HG03439 (cell line): ENCODE data around the gene SLAMF6.
A peak's percentile ranks its signal among the peaks of the same experiment; 100 is the strongest.
"Not testable (repeated sequence)": the region's sequence is repeated elsewhere in the genome, so short reads cannot be mapped to it uniquely, and the experiment has no call there.

Experiments
- ATAC-seq: cut with Tn5 transposase; IDR thresholded peaks from one replicate; pipeline ENCODE4 v1.9.1; 2021; ENCODE audit warnings: mild to moderate bottlenecking, moderate library complexity; ENCODE audit not compliant: unreplicated experiment

Gene SLAMF6

DNA sequence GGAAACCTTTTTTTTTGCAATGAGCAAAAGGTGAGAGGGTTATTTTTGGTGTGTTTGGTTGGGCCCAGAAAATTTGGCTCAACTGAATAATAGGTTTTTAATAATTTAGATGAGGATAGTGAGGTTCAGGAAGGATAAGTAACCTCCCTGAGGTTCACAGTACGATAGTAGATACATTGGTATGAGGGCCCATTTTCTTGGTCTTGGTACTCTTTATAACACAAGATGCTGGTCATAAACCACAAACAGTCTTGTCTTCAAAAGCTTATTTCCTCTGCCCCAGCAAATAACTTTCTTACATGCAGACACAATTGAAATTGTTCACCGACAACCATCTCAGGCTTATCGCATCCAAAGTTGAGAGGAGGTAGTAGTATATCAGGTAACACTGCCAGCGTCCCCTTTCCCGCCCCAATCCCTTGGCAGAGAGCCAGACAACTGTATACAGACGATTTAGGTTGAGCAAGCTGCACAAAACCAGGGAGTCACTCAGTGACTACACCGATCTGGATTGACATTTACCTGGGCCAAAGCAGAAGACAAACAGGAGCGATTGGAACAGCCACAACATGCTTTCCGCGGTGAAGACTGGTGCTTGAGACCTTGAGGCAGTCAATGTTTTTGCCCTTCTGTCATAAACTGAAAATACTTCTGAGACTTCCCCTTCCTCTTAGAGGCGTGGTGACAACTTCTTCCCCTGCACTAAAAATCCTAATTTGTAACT is at the start of gene SLAMF6:
SLAMF6 (minus strand) TSS at position 634 of the 724 bp plus-strand sequence; CDS start at position 571, 63 bp downstream.
- peak; percentile 44 for ATAC-seq

DNA sequence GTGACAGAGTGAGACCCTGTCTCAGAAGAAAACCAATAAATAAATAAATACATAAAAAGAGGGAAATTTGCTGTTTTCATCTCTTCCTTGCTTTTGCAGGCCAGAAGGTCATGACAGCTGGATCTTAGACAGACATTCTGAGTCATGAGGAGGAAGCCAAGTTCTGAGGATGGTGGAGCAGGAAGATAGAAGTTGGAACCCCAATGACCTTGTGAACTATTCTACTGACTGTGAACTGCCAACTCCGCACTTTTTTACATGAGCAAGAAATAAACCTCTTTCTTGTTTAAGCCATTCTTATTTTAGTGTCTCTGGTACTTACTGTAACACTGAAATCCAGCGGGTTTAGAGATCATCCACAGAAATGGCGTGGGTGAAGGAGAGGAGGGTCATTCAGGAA is 47.8 kb upstream of the SLAMF6 start:
- no peak for ATAC-seq

DNA sequence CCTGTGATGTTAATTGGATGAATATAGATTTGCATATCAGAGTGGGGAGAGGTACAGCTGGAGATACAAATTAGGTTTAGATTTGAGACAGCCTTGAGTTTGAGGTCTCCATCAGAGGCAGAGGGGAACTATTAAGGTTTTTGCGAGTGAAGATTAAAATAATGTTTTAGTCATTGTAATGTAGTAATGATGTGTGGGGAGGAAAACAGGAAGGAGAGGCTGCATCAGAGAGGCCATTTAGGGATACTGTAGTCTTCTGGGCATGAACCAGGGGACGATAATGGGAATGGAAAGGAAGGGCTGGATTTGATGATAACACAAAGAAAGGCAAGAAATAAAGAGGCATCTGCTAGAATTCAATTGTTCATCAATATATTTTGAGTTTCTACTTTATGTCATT is 46.8 kb upstream of the SLAMF6 start:
- ATAC-seq, result no peak

DNA sequence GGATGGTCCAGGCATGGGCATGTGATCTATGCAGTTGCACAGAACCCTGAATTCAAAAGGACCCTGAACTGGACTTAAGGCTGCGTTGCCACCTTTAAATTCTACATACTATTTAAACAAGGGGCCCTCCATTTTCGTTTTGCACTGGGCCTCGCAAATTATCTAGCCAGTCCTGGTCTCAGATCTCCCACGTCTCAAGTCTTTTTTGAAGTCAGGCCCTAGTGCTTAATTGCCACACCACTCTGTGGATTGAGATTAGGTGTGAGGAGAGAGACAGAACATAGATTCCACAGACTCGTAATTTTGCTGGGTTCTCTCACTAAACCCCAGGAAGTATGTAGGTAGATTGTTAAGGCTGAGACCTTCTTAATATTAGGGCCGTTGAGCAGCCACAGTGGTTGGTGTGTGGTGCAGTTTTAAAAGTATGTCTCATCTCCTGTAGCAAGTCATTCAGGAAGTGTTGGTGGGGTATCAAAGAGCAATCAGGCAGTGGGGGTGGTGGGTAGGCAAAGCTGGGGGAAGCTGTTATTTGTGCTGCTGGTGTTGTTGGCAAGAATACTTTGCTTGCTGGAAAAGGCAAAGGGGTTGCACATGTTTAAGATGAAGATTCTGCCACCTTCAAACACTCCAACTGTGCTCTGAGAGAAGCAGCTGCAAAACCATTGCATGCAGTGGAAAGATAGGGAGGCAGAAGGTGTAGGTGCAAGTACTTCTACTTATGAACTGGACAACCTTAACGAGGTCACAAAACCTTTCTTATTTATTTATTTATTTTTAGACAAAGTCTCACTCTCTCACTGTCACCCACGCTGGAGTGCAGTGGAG is 45.0 kb upstream of the SLAMF6 start:
- ATAC-seq, result no peak

DNA sequence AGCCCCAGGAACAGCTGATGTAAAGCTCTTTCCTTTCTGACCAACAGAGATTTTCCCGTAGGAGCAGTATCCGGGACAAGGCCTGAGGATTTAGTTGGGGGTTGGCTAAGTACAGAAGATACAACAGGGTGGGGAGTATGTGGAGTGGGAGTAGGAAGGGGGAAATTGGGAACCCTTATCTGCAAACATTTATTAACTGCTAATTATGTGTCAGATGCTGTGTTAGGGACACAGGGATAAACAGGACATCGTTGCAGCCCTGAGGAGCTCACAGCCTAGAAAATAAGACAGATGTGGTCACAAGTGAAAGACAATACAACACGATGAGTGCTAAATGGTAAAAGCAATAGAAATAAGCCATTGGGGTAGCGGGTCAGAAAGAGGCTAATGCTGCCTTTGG is 44.3 kb upstream of the SLAMF6 start:
- no peak for ATAC-seq

DNA sequence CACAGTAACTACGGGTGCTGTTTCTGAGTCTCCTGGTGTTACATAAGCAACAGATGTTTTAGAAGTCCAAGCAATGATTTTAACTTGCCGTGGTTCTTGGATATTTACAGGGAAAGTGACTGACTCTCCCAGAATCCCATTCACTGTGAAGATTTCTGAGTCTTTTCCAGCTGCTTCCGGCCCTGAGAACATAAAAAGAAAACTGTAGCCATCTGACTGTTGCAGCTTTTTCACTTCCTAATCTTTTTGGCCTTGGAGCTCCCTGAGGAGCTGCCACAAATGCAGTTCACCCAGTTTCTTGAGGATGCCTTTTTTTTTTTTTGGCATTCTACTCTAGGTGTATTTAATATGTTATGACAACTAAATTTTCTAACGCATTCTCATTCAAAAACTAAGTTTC is 42.5 kb upstream of the SLAMF6 start:
- ATAC-seq, result no peak

DNA sequence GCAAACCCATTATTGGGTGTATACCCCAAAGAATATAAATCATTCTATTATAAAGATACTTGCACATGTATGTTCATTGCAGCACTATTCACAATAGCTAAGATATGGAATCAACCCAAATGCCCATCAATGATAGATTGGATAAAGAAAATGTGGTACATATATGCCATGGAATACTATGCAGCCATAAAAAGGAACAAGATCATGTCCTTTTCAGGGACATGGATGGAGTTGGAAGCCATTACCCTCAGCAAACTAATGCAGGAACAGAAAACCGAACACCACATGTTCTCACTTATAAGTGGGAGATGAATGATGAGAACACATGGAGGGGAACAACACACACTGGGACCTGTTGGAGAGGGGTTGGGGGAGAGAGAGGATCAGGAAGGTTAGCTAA is 40.2 kb upstream of the SLAMF6 start:
- ATAC-seq, result not testable (repeated sequence)

DNA sequence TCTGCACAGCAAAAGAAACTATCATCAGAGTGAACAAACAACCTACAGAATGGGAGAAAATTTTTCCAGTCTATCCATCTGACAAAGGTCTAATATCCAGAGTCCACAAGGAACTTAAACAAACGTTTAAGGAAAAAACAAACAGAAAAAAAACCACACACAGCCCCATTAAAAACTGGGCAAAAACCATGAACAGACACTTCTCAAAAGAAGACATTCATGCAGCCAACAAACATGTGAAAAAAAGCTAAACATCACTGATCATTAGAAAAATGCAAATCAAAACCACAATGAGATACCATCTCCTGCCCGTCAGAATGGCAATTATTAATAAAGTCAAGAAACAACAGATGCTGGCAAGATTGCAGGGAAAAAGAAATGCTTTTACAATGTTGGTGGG is 39.7 kb upstream of the SLAMF6 start:
- ATAC-seq, result not testable (repeated sequence)

DNA sequence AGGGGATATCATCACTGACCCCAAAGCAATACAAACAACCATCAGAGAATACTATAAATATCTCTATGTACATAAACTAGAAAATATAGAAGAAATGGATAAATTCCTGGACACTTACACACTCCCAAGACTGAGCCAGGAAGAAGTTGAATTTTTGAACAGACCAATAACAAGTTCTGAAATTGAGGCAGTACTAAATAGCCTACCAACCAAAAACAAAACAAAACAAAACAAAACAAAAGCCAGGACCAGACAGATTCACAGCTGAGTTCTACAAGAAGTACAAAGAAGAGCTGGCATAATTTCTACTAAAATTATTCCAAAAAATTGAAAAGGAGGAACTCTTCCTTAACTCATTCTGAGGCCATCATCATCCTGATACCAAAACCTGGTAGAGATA is 37.8 kb upstream of the SLAMF6 start:
- no peak for ATAC-seq

DNA sequence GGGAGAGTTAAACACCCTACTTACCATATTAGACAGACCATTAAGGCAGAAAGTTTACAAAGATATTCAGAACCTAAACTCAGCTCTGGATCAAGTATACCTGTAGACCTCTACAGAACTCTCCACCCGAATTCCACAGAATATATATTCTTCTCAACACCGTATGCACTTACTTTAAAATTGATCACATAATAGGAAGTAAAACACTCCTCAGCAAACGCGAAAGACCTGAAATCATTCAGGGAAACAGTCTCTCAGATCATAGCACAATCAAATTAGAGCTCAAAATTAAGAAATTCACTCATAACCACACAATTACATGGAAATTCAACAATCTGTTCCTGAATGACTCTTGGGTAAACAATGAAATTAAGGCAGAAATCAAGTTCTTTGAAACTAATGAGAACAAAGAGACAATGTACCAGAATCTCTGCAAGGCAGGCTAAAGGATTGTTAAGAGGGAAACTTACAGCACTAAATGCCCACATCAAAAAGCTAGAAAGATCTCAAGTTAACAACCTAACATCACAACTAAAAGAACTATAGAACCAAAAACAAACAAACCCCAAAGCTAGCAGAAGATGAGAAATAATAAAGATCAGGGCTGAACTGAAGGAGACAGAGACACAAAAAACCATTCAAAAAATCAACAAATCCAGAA is 37.1 kb upstream of the SLAMF6 start:
- ATAC-seq, result no peak

DNA sequence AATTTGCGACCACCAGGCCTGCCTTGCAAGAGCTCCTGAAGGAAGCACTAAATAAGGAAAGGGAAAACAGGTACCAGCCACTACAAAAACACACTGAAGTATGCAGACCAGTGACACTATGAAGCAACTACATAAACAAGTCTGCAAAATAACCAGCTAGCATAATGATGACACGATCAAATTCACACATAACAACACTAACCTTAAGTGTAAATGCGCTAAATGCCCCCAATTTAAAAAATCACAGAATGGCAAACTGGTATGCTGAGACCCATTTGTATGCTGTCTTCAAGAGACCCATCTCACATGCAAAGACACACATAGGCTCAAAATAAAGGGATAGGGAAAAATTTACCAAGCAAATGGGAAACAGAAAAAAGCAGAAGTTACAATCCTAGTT is 36.4 kb upstream of the SLAMF6 start:
- ATAC-seq, result not testable (repeated sequence)

DNA sequence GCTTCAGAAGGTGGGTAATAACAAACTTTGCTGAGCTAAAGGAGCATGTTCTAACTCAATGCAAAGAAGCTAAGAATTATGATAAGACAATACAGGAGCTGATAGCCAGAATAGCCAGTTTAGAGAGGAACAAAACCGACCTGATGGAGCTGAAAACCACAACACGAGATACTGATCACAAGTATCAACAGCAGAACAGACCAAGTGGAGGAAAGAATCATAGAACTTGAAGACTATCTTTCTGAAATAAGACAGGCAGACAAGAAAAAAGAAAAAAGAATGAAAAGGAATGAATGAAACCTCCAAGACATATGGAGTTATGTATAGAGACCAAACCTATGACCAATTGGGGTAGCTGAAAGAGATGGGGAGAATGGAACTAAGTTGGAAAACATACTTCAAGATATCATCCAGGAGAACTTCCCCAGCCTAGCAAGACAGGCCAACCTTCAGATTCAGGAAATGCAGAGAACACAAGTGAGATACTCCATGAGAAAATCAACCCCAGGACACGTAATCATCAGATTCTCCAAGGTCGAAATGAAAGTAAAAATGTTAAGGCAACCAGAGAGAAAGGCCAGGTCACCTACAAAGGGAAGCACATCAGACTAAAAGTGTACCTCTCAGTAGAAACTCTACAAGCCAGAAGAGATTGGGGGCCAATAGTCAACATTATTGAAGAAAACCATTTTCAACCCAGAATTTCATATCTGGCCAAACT is 35.8 kb upstream of the SLAMF6 start:
- no peak for ATAC-seq

DNA sequence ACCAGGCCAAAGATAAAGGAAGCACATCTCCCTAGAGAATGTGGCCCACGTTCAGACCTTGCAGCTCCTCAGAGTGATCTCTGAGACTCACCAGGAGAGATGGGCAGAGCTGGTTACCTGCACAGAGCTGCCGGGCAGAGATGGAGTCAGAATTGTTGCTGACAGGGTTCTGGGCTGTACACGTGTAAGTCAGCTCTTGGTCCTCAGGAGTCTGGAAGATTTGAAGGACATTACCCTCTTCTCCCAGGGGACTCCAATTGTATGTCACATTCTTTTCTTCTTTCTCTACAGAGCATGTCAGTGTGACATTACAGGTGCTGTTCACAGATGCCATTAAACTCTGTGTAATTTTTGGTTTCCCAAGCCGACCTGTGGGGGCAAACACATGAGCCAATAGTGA is 30.7 kb upstream of the SLAMF6 start:
- no peak for ATAC-seq

DNA sequence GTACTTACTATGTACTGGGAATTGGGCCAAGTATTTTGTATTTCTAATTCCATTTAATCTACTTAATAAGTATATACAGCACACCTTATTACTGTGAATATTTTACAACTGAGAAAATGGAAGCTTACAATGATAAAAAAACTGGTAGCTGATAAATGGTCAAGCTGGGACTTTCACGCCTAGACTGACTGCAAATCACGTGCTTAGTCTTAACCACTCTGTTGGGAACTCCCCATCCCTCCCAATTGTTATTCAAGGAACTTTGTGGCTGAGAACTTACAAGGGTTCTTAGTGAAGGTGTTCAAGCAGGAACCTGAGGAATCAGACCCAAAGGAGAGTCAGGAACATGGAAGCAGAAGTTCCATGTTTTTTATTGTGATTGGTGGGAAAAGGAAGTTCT is 29.4 kb upstream of the SLAMF6 start:
- ATAC-seq, result no peak

DNA sequence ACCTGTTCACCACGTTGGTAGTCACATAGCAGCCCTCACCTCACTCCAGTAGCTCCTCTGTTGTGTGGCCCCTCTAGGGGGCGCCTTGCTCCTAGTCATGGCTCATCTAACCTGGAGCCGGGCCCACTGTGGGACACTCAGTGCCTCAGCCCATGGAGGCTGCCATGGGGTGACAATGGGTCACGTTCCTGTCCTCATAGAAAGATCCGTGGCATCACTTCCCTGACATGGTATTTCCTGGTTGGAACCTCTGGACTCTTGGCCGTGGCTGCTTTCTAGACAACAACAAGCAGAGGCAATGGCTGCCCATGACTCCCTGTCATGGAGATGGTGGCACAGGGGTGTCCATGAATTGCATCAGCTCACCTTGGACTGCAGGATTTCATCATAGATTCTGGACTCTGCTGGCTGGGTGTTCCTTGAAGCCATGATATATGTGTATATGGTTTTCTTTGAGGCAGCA is 27.5 kb upstream of the SLAMF6 start:
- no peak for ATAC-seq

DNA sequence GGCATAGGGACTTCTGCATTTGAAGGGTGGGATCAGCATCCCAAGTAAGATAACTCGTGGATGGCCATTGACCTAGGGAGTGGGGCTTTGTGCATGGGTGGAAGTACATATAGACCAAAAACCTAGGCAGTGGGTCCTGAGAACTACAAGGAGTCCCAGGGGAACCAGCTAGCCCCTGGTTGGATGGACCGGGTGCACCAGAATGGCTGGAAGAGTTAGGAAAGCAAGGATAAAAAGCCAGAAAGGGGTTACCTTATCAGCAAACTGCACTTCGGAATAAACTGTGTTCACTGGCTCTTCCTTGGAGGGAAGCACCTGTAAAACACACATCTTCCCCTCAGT is 26.6 kb upstream of the SLAMF6 start:
- ATAC-seq, result no peak

DNA sequence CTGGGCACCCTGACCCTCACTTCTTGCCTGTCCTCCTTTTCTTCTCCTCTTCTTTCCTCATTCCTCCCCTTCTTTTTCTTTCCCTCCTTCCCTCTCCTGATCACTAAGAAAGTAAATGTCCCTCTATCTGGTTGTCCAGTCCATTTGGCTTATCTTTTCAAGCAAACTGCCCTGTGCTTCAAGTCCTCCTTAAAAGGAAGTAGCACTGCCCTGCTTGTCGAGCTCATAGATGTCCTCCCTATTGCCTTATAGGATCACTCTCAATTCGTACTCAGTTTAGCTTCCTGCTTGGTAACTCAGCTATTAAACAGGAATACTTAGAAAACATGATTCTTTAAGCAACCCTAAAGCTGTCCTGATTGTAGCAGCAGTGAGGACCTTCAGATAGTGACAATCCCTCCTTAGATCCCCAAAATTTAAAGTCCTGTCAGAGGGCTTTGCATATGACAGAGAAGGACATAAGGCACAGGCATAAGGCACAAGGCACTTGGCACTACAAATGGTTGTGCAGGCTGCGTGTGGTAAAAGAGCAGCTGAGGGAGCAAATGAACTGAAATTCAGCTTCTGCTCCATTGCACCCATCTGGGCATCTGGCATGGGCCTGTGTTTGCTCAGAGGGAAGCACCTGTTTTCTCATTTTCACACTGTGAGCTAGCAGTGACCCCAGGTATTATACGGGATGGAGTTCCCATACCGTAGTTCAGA is 26.1 kb upstream of the SLAMF6 start:
- no peak for ATAC-seq

DNA sequence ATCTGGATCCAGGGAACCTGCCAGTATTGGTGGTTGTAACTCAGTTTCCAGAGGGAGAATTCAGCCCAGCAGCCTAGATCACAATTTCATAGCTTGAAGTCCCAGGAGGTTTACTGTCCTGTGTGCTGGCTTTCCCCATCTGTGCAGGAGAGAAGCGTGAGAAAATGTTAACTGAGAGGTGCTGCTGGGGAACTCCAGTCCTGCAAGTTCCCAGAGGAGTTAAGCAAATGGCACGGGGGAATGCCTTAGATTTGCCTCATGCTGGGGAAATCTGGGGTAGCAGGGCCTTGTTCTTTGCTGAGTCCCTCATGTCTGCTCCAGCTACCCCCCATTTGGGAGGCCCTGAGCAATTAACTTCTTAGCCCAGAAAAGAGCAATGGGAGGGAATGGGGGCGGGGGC is 25.1 kb upstream of the SLAMF6 start:
- peak; percentile 51 for ATAC-seq

DNA sequence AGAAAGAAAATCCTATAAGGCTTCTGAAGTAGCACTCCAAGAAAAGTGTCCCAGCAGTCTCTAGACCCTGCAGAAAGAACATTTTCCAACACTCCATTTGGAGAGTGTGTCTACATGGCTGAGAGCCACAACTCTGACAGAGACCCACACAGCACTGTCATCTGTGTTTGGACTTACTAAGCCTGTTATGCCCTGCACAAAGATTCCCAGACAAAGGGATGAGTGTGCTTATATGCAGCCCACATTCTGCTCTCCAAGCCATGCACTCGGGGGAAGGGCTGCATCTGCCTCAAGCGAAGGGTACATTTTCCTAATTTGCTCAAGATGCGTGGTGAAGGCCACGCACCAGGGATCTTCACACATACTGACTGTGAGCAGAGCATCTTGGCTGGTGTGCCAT is 24.4 kb upstream of the SLAMF6 start:
- ATAC-seq, result no peak

DNA sequence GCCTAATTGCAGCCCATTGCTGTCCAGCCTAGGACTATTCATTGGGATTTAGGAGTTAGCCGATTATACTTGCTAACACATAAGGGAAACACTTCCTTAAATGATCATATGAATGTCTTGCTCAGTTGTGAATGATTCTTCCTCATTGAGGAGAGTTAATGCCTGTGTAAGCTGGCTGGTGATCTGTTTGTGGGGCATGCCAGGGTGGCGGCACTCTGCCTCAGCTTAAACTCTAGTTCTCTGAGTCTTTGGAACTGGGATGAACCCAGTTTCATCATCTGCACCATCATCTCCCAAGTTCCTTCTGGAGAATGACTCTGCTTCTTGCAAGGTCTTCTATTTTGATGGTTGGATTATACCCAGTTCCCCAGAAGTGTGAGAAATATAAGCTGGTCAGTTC is 23.9 kb upstream of the SLAMF6 start:
- ATAC-seq, result no peak

DNA sequence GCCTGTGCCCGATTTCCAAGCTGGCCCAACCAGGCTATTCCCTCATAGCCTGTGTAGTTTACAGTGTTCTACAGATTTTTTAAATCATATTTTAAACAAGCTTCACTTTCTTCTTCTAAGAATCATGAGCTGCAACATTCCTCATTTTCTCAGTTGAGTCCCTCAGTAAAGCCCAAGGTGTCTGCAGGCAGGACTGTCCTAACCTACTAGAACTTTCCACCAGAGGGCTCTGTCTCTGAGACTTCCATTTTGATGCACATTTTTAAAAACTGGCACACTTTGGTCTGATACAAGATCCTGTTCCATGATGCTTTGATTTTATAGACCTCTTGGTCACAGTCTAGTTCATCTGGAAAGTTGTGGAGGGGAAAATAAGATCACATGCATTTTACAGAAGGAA is 21.6 kb upstream of the SLAMF6 start:
- no peak for ATAC-seq
